Measurements from ENCODE around the gene SYT2. TPM values are rescaled to one million over a fixed set of nuclear protein-coding genes. Genes with fewer than 3 reads are reported as not detected.
A peak's percentile ranks its signal among the peaks of the same experiment; 100 is the strongest.

The SYT2 gene
- total and polyA plus RNA-seq, 2 donors (not counting 1 experiment from before 2014, with no cell fraction given), result 0.03 TPM; not detected in 1

GRCh38 chr1:202590126-202590525, 120.1 kb downstream of the SYT2 start:
- peaks cover 43% of the 10 kb centered on the region for H3K4me1 ChIP-seq (ENCODE audit: control insufficient read depth, extremely low read depth, insufficient read depth, low read length)
- H2AFZ ChIP-seq (ENCODE audit: low read length), result no peak overlapping the region
- no peaks in the 10 kb centered on the region for H3K36me3 ChIP-seq (ENCODE audit: control insufficient read depth, insufficient read depth, low read length)
- H3K4me3 ChIP-seq (replicated peaks in 1 of 4; ENCODE audit: control extremely low read depth in 1 of 4, insufficient read depth in 1 of 4, low read depth in 3 of 4, low read length in 4 of 4), result no peak overlapping the region
- no peak for DNase-seq (ENCODE audit: low read depth in 2 of 2)
- H3K4me2 ChIP-seq (ENCODE audit: extremely low read depth, insufficient read depth, low read length), result no peak overlapping the region
- H3K79me2 ChIP-seq (ENCODE audit: control insufficient read depth, insufficient read depth, low read length), result no peaks in the 10 kb centered on the region
- no peak overlapping the region for H3K9ac ChIP-seq (ENCODE audit: insufficient read depth, low read length)
- no peaks in the 10 kb centered on the region for H4K20me1 ChIP-seq (ENCODE audit: control insufficient read depth, extremely low read depth, insufficient read depth, low read length)
- H3K27ac ChIP-seq (ENCODE audit: insufficient read depth, low read length), result peak overlapping the region; percentile 93
- no peaks in the 10 kb centered on the region for H3K9me3 ChIP-seq (ENCODE audit: control insufficient read depth, insufficient read depth, low read depth, low read length)
- TF ChIP-seq CTCF (conservative IDR thresholded peaks at IDR 0.05 in 1 of 2, IDR thresholded peaks at IDR 0.05 in 1 of 2; ENCODE audit: low read depth in 1 of 2, low read length in 2 of 2) (no peak), EZH2 (IDR thresholded peaks at IDR 0.05; ENCODE audit: low read length, missing control alignments) (no peak)
- H3K27me3 ChIP-seq (ENCODE audit: control insufficient read depth, insufficient read depth, low read length), result no peaks in the 10 kb centered on the region

- peak overlapping the region; percentile 70 for H3K4me2 ChIP-seq (ENCODE audit: extremely low read depth, insufficient read depth, low read length)
- no peak for TF ChIP-seq CTCF (conservative IDR thresholded peaks at IDR 0.05 in 1 of 2, IDR thresholded peaks at IDR 0.05 in 1 of 2; ENCODE audit: low read depth in 1 of 2, low read length in 2 of 2)
- no peak for TF ChIP-seq EZH2 (IDR thresholded peaks at IDR 0.05; ENCODE audit: low read length, missing control alignments)
- no peaks in the 10 kb centered on the region for H3K9me3 ChIP-seq (ENCODE audit: control insufficient read depth, insufficient read depth, low read depth, low read length)
- no peak overlapping the region for H3K9ac ChIP-seq (ENCODE audit: insufficient read depth, low read length)
- no peaks in the 10 kb centered on the region for H4K20me1 ChIP-seq (ENCODE audit: control insufficient read depth, extremely low read depth, insufficient read depth, low read length)
- no peak overlapping the region for H3K4me3 ChIP-seq (replicated peaks in 1 of 4; ENCODE audit: control extremely low read depth in 1 of 4, insufficient read depth in 1 of 4, low read depth in 3 of 4, low read length in 4 of 4)
- H3K4me1 ChIP-seq (ENCODE audit: control insufficient read depth, extremely low read depth, insufficient read depth, low read length), result peaks cover 43% of the 10 kb centered on the region
- peak; percentile 99 to 100 for DNase-seq (ENCODE audit: low read depth in 2 of 2)
- peak overlapping the region; percentile 93 for H3K27ac ChIP-seq (ENCODE audit: insufficient read depth, low read length)
- no peaks in the 10 kb centered on the region for H3K36me3 ChIP-seq (ENCODE audit: control insufficient read depth, insufficient read depth, low read length)
- no peaks in the 10 kb centered on the region for H3K27me3 ChIP-seq (ENCODE audit: control insufficient read depth, insufficient read depth, low read length)
- H3K79me2 ChIP-seq (ENCODE audit: control insufficient read depth, insufficient read depth, low read length), result no peaks in the 10 kb centered on the region
- H2AFZ ChIP-seq (ENCODE audit: low read length), result no peak overlapping the region
Measured at GRCh38 chr1:202589190-202589930, 120.9 kb downstream of the SYT2 start.

GRCh38 chr1:202588503-202589189, 121.6 kb downstream of the SYT2 start:
- no peaks in the 10 kb centered on the region for H3K79me2 ChIP-seq (ENCODE audit: control insufficient read depth, insufficient read depth, low read length)
- H3K36me3 ChIP-seq (ENCODE audit: control insufficient read depth, insufficient read depth, low read length), result no peaks in the 10 kb centered on the region
- peak overlapping the region; percentile 93 for H3K27ac ChIP-seq (ENCODE audit: insufficient read depth, low read length)
- no peaks in the 10 kb centered on the region for H4K20me1 ChIP-seq (ENCODE audit: control insufficient read depth, extremely low read depth, insufficient read depth, low read length)
- no peaks in the 10 kb centered on the region for H3K9me3 ChIP-seq (ENCODE audit: control insufficient read depth, insufficient read depth, low read depth, low read length)
- TF ChIP-seq EZH2 (IDR thresholded peaks at IDR 0.05; ENCODE audit: low read length, missing control alignments) (no peak), CTCF (conservative IDR thresholded peaks at IDR 0.05 in 1 of 2, IDR thresholded peaks at IDR 0.05 in 1 of 2; ENCODE audit: low read depth in 1 of 2, low read length in 2 of 2) (no peak)
- no peaks in the 10 kb centered on the region for H3K27me3 ChIP-seq (ENCODE audit: control insufficient read depth, insufficient read depth, low read length)
- no peak overlapping the region for H3K9ac ChIP-seq (ENCODE audit: insufficient read depth, low read length)
- DNase-seq (ENCODE audit: low read depth in 2 of 2), result no peak
- H3K4me1 ChIP-seq (ENCODE audit: control insufficient read depth, extremely low read depth, insufficient read depth, low read length), result peaks cover 43% of the 10 kb centered on the region
- peak overlapping the region; percentile 70 for H3K4me2 ChIP-seq (ENCODE audit: extremely low read depth, insufficient read depth, low read length)
- no peak overlapping the region for H2AFZ ChIP-seq (ENCODE audit: low read length)
- H3K4me3 ChIP-seq (replicated peaks in 1 of 4; ENCODE audit: control extremely low read depth in 1 of 4, insufficient read depth in 1 of 4, low read depth in 3 of 4, low read length in 4 of 4), result no peak overlapping the region
